GM19240 (cell line): ENCODE data around the gene AP1S1.
"Not testable (repeated sequence)": the region's sequence is repeated elsewhere in the genome, so short reads cannot be mapped to it uniquely, and the experiment has no call there.

Source experiments
- DNase-seq: peaks from one replicate; pipeline ENCODE4 v3.0.0; 2011; ENCODE audit warnings: low spot score; ENCODE audit not compliant: insufficient read length

Gene AP1S1

DNA sequence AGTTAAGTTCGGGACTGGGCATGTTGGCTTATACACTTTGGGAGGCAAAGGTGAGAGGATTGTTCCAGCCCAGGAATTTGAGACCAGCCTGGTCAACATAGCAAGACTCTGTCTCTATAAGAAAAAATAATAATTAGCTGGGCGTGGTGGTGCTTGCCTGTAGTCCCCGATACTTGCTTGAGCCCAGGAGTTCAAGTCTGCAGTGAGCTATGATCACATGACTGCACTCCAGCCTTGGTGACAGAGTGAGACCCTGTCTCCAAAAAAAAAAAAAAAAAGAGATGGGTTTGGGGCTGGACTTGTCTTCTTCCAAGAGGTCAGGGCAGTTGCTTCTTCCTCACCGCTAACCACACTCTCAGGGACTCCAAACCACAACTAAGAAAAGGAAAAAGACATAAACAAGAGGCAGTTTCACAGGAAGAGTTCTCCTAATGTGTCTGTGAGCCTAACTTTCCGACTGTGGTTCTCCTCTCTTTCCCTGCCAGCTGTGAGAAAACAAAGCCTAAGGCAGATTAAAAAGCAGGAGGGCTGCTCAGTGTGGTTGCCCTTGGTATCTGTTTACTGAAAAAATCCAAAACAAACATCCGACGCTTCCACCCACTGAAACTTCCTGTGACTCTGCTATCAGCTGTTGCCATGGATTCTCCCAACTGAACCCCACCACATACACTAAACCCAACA lies 29.8 kb upstream of the AP1S1 start:
- no peak for DNase-seq

GRCh38 chr7:101125989-101126650 lies 28.2 kb upstream of the AP1S1 start:
- DNase-seq, result no peak

- DNase-seq, result peak; percentile 44
Measured at GRCh38 chr7:101126651-101127459, 27.4 kb upstream of the AP1S1 start, which contains the start of gene SERPINE1. TSS of gene SERPINE1 (plus strand) at chr7:101127104. CDS start at chr7:101128394, 1,290 bp downstream.

DNA sequence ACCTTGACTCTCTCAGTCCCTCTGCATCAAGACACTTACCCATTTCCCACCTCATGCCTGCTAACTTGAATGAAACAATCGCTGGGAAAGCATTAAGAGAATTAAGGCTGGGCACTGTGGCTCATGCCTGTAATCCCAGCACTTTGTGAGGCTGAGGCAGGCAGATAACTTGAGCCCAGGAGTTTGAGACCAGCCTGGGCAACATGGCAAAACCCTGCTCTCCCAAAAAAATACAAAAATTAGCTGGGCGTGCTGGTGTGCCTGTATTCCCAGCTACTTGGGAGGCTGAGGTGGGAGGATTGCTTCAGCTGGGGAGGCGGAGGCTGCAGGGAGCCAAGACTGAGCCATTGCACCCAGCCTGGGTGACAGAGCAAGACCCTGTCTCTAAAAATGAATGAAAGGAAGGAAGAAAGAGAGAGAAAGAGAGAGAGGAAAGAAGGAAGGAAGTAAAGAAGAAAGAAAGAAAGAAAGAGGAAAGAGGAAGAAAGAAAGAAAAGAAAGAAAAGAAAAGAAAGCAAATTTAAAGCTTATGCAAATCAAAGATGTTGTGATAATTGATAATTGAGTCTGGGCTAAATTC lies 26.7 kb upstream of the AP1S1 start:
- DNase-seq, result no peak

- no peak for DNase-seq
Measured at GRCh38 chr7:101128040-101128834, 26.0 kb upstream of the AP1S1 start.

DNA sequence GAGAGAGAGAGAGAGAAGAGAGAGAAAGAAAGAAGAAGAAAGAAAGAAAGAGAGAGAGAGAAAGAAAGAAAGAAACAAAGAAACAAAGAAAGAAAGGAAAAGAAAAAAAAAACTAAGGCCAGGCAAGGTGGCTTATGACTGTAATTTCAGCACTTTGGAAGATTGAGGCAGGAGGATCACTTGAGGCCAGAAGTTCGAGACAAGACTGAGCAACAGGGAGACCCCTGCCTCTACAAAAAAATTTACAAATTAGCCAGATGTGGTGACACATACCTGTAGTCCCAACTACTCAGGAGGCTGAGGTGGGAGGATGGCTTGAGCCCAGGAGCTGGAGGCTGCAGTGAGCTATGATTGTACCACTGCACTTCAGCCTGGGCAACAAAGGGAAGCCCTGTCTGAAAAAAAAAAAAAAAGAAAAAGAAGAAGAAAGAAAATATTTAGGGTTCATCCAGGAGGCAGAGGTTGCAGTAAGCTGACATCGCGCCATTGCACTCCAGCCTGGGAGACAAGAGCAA lies 24.6 kb upstream of the AP1S1 start:
- no peak for DNase-seq

GRCh38 chr7:101132626-101133600 lies 21.4 kb upstream of the AP1S1 start:
- DNase-seq, result not testable (repeated sequence)

GRCh38 chr7:101133621-101134398 lies 20.5 kb upstream of the AP1S1 start:
- DNase-seq, result no peak

- no peak for DNase-seq
Measured at GRCh38 chr7:101134399-101134980, 19.8 kb upstream of the AP1S1 start.

GRCh38 chr7:101137651-101138212 lies 16.5 kb upstream of the AP1S1 start:
- no peak for DNase-seq

- no peak for DNase-seq
Measured at GRCh38 chr7:101138213-101138870, 15.9 kb upstream of the AP1S1 start.

GRCh38 chr7:101140339-101140699 lies 14.0 kb upstream of the AP1S1 start:
- no peak for DNase-seq

DNA sequence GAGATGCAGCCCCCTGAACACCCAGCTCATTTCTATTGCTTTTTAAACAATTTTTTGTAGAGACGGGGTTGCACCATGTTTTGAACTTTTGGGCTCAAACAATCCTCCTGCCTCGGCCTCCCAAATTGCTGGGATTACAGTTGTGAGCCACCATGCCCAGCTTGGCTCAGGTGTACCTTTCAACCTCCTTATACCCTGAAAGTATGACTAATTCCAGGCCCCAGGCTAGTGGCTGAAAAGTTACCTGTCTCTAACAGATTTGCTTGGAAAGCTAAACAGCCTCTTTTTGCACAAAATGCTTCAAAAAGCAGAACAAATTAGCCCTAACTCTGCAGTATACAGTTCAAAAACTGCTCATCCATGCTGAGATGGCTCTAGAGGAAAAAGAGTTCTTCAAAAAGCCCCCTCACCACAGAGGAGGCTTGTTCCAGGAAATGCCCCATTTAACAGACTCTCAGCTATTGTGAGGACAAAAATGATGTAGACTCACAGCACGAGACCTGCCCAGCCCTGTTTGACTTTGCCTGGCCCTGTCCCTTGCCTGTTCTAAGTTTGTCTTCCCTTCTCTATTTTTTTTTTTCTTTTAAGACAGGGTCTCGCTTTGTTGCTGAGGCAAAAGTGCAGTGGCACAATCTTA lies 13.4 kb upstream of the AP1S1 start:
- DNase-seq, result no peak

DNA sequence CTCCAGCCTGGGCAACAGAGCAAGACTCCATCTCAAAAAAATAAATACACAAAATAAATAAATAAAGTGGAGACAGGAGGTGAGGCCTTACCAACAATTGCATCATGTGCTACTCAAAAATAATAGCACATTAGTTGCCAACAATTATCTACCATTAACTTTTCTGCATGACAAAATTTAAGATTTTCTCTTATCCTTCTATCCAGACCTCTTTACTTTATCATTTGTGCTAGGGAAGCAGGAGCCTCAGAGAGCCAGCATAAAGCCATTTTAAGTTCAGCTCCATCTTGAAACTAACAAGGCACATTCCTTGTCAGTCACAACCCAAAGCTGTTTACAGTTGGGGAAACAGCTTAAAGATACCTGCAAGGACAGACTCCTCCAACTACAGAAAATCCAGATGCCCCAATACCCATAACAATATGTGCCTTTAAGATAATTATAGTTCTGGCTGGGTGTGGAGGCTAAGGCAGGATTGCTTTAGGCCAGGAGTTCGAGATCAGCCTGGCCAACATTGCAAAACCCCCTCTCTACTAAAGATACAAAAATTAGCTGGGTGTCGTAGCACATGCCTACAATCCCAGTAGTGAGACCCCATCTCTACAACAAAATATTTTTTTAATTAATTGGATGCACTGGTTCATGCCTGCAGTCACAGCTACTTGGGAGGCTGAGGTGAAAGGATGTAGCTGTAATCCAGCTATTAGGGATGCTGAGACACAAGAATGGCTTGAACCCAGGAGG lies 2.2 kb upstream of the AP1S1 start:
- DNase-seq, result no peak

DNA sequence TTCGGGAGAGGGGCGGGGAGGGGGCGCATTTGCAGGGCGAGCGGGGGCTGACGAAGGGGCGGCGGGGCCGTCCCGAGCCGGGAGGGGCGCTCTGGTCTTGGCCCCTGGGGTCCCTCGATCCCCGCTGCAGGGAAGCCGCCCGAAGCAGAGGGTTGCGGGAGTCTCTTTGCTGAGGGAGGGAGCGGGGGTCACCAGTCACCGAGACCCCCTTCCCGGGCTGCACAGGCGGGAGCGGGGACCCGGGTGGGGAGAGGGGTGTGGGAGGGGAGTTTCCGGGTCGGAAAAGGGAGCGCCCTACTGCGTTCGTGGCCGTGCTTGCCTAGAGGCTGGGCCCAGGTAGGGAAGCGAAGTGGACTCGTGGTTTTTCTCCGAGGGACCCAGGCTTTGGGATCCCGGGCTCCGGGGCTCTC lies 422 bp downstream of the AP1S1 start:
- DNase-seq, result no peak

GRCh38 chr7:101155303-101155702 lies 1.0 kb downstream of the AP1S1 start:
- DNase-seq, result no peak
